GM10266 (cell line): ENCODE data around the gene LTBP4.

Experiments used
- DNase-seq: peaks from one replicate; pipeline ENCODE4 v3.0.0; 2012; ENCODE audit errors: extremely low spot score
- CTCF ChIP-seq: IDR thresholded peaks from 2 replicates; pipeline ENCODE4 v1.5.1; 2012; ENCODE audit warnings: mild to moderate bottlenecking, low read depth; ENCODE audit not compliant: control insufficient read depth, insufficient read depth; ENCODE audit errors: missing control alignments

The LTBP4 gene

GRCh38 chr19:40626918-40627317, 25.7 kb downstream of the LTBP4 start:
- no peak for DNase-seq
- TF ChIP-seq CTCF: no peak

- no peak for TF ChIP-seq CTCF
- no peak for DNase-seq
Observed at GRCh38 chr19:40627486-40628279, 26.5 kb downstream of the LTBP4 start.

- no peak for TF ChIP-seq CTCF
- no peak for DNase-seq
Observed at GRCh38 chr19:40629346-40629745, 28.2 kb downstream of the LTBP4 start.

- TF ChIP-seq CTCF: no peak
- DNase-seq: no peak
Observed at GRCh38 chr19:40630571-40631160, 29.5 kb downstream of the LTBP4 start.

- DNase-seq: no peak
- no peak for TF ChIP-seq CTCF
Observed at GRCh38 chr19:40632311-40633036, 31.3 kb downstream of the LTBP4 start.

GRCh38 chr19:40633207-40633606, 32.0 kb downstream of the LTBP4 start:
- no peak for DNase-seq
- TF ChIP-seq CTCF: no peak

- DNase-seq: no peak
- no peak for TF ChIP-seq CTCF
Observed at GRCh38 chr19:40638327-40638726, 37.2 kb downstream of the LTBP4 start.
